Esophagus squamous epithelium (tissue), 4 donors: ENCODE data around the gene HLA-E.

Experiments used
- CTCF ChIP-seq, 6 experiments: fragments of 450-650 bp in 4 of 6; fragments of 200-600 bp in 2 of 6; sonication (generic) in 2 of 6; IDR thresholded peaks; one replicate each; pipeline ENCODE4 v1.5.1; 2016 to 2019; ENCODE audit warnings: antibody characterized with exemption in 6 of 6, mild to moderate bottlenecking in 4 of 6, moderate library complexity in 4 of 6
- POLR2A ChIP-seq, 4 donors: fragments of 450-650 bp; IDR thresholded peaks; one replicate each; pipeline ENCODE4 v1.6.1; 2017; ENCODE audit warnings: antibody characterized with exemption in 4 of 4, mild to moderate bottlenecking in 4 of 4, moderate library complexity in 3 of 4

GRCh38 chr6:30500421-30501355, 11.4 kb downstream of the HLA-E start:
- no peak for TF ChIP-seq CTCF (IDR thresholded peaks at IDR 0.05)
- no peak for TF ChIP-seq POLR2A (IDR thresholded peaks at IDR 0.05)
